ENCODE results near the gene AGO4. TPM values are rescaled to one million over a fixed set of nuclear protein-coding genes. Genes with fewer than 3 reads are reported as not detected.

The AGO4 gene
- total RNA-seq, 1 experiment from 2014 or later = 6.1 TPM

GRCh38 chr1:35860696-35861095, 52.9 kb downstream of the AGO4 start:
- H3K9me2 ChIP-seq (ENCODE audit: insufficient read depth) = no peaks in the 10 kb centered on the region
- ATAC-seq (no peak), DNase-seq (ENCODE audit: low read depth, low spot score) (no peak)
- no peaks in the 10 kb centered on the region for H3K79me2 ChIP-seq (ENCODE audit: insufficient read depth, low read length)
- H3K9me3 ChIP-seq (ENCODE audit: control insufficient read depth in 1 of 2, insufficient read depth in 1 of 2, low read depth in 1 of 2, low read length in 2 of 2) = no peaks in the 10 kb centered on the region
- ChIA-PET CTCF (no interaction called here), POLR2A (no interaction called here), RAD21 (ENCODE audit: low non-redundant PET in 1 of 2, low total read pairs in 2 of 2, uncharacterized antibody in 2 of 2, unreplicated experiment in 2 of 2) (no interaction called here)
- H2AFZ ChIP-seq (ENCODE audit: low read depth, low read length, poor library complexity, severe bottlenecking) = no peak overlapping the region
- no peaks in the 10 kb centered on the region for H3K36me3 ChIP-seq (ENCODE audit: control insufficient read depth in 1 of 2, insufficient read depth in 2 of 2, low read length in 2 of 2)
- H3K4me3 ChIP-seq (replicated peaks in 1 of 2; ENCODE audit: low read depth in 1 of 2, low read length in 2 of 2) = no peak overlapping the region
- no peak overlapping the region for H3K9ac ChIP-seq (ENCODE audit: low read length)
- TF ChIP-seq MAX (IDR thresholded peaks at IDR 0.05) (no peak), EZH2 (IDR thresholded peaks at IDR 0.05) (no peak), CEBPB (IDR thresholded peaks at IDR 0.05; ENCODE audit: low read depth) (no peak), ATF3 (IDR thresholded peaks at IDR 0.05) (no peak), ZNF274 (IDR thresholded peaks at IDR 0.05; ENCODE audit: low read depth, low read length) (no peak), EGR1 (IDR thresholded peaks at IDR 0.05; ENCODE audit: low read depth) (no peak), ELF1 (IDR thresholded peaks at IDR 0.05; ENCODE audit: borderline replicate concordance, low read depth) (no peak), CTCF (IDR thresholded peaks at IDR 0.05 in 2 of 3, conservative IDR thresholded peaks at IDR 0.05 in 1 of 3; ENCODE audit: borderline replicate concordance in 1 of 3, insufficient read depth in 1 of 3, low read depth in 2 of 3, low read length in 2 of 3) (no peak), POLR2AphosphoS5 (IDR thresholded peaks at IDR 0.05; ENCODE audit: low read depth, low read length) (no peak), ZFX (IDR thresholded peaks at IDR 0.05) (no peak), SRF (IDR thresholded peaks at IDR 0.05; ENCODE audit: low read depth) (no peak), POLR2A (IDR thresholded peaks at IDR 0.05; ENCODE audit: borderline replicate concordance, extremely low read depth, insufficient read depth, insufficient read length) (no peak)
- no TSS peak for BruUV-seq (replicated peaks)
- no peak overlapping the region for H3K27ac ChIP-seq (ENCODE audit: low read depth, low read length)
- H3K4me2 ChIP-seq (ENCODE audit: low read length) = no peak overlapping the region
- intact Hi-C loops (cut with micrococcal nuclease) = no loop called here
- H3K4me1 ChIP-seq (ENCODE audit: control insufficient read depth in 1 of 2, insufficient read depth in 2 of 2, low read length in 2 of 2) = no peaks in the 10 kb centered on the region
- no peaks in the 10 kb centered on the region for H3K27me3 ChIP-seq (ENCODE audit: insufficient read depth, low read length)
- no peaks in the 10 kb centered on the region for H4K20me1 ChIP-seq (ENCODE audit: insufficient read depth)
